ENCODE results near the gene NFX1.
"Not testable (repeated sequence)": the region's sequence is repeated elsewhere in the genome, so short reads cannot be mapped to it uniquely, and the experiment has no call there.

NFX1 gene

GRCh38 chr9:33295571-33295970 lies 5.3 kb downstream of the NFX1 start:
- TF ChIP-seq JUND (IDR thresholded peaks at IDR 0.05; ENCODE audit: low read depth): no peak
- no peak for DNase-seq (ENCODE audit: low read depth in 1 of 2, low spot score in 1 of 2)
- in situ Hi-C loops (cut with HindIII; ENCODE audit: low pct_unique_long_range_greater_than_20kb, low sequenced_read_pairs): no loop called here

- no peak for DNase-seq (ENCODE audit: low read depth in 1 of 2, low spot score in 1 of 2)
- in situ Hi-C loops (cut with HindIII; ENCODE audit: low pct_unique_long_range_greater_than_20kb, low sequenced_read_pairs): no loop called here
- no peak for TF ChIP-seq JUND (IDR thresholded peaks at IDR 0.05; ENCODE audit: low read depth)
Observed at GRCh38 chr9:33297432-33297831, 7.1 kb downstream of the NFX1 start.

GRCh38 chr9:33300546-33300945 lies 10.2 kb downstream of the NFX1 start:
- no peak for DNase-seq (ENCODE audit: low read depth in 1 of 2, low spot score in 1 of 2)
- in situ Hi-C loops (cut with HindIII; ENCODE audit: low pct_unique_long_range_greater_than_20kb, low sequenced_read_pairs): no loop called here
- TF ChIP-seq JUND (IDR thresholded peaks at IDR 0.05; ENCODE audit: low read depth): no peak

GRCh38 chr9:33304362-33304761 lies 14.0 kb downstream of the NFX1 start:
- DNase-seq (ENCODE audit: low read depth in 1 of 2, low spot score in 1 of 2): no peak
- TF ChIP-seq JUND (IDR thresholded peaks at IDR 0.05; ENCODE audit: low read depth): no peak
- in situ Hi-C loops (cut with HindIII; ENCODE audit: low pct_unique_long_range_greater_than_20kb, low sequenced_read_pairs): no loop called here

GRCh38 chr9:33306037-33306436 lies 15.7 kb downstream of the NFX1 start:
- in situ Hi-C loops (cut with HindIII; ENCODE audit: low pct_unique_long_range_greater_than_20kb, low sequenced_read_pairs): no loop called here
- no peak for DNase-seq (ENCODE audit: low read depth in 1 of 2, low spot score in 1 of 2)
- no peak for TF ChIP-seq JUND (IDR thresholded peaks at IDR 0.05; ENCODE audit: low read depth)

- in situ Hi-C loops (cut with HindIII; ENCODE audit: low pct_unique_long_range_greater_than_20kb, low sequenced_read_pairs): no loop called here
- TF ChIP-seq JUND (IDR thresholded peaks at IDR 0.05; ENCODE audit: low read depth): no peak
- DNase-seq (ENCODE audit: low read depth in 1 of 2, low spot score in 1 of 2): peak in 1 of 2 experiments; percentile 89
Observed at GRCh38 chr9:33307067-33307466, 16.8 kb downstream of the NFX1 start.

- no peak for DNase-seq (ENCODE audit: low read depth in 1 of 2, low spot score in 1 of 2)
- in situ Hi-C loops (cut with HindIII; ENCODE audit: low pct_unique_long_range_greater_than_20kb, low sequenced_read_pairs): no loop called here
- no peak for TF ChIP-seq JUND (IDR thresholded peaks at IDR 0.05; ENCODE audit: low read depth)
Observed at GRCh38 chr9:33309903-33310302, 19.6 kb downstream of the NFX1 start.

GRCh38 chr9:33310748-33311147 lies 20.4 kb downstream of the NFX1 start:
- no peak for DNase-seq (ENCODE audit: low read depth in 1 of 2, low spot score in 1 of 2)
- no peak for TF ChIP-seq JUND (IDR thresholded peaks at IDR 0.05; ENCODE audit: low read depth)
- in situ Hi-C loops (cut with HindIII; ENCODE audit: low pct_unique_long_range_greater_than_20kb, low sequenced_read_pairs): no loop called here

GRCh38 chr9:33311953-33312352 lies 21.6 kb downstream of the NFX1 start:
- TF ChIP-seq JUND (IDR thresholded peaks at IDR 0.05; ENCODE audit: low read depth): no peak
- in situ Hi-C loops (cut with HindIII; ENCODE audit: low pct_unique_long_range_greater_than_20kb, low sequenced_read_pairs): no loop called here
- DNase-seq (ENCODE audit: low read depth in 1 of 2, low spot score in 1 of 2): no peak

GRCh38 chr9:33315371-33315770 lies 25.1 kb downstream of the NFX1 start:
- in situ Hi-C loops (cut with HindIII; ENCODE audit: low pct_unique_long_range_greater_than_20kb, low sequenced_read_pairs): no loop called here
- DNase-seq (ENCODE audit: low read depth in 1 of 2, low spot score in 1 of 2): no peak
- no peak for TF ChIP-seq JUND (IDR thresholded peaks at IDR 0.05; ENCODE audit: low read depth)

- in situ Hi-C loops (cut with HindIII; ENCODE audit: low pct_unique_long_range_greater_than_20kb, low sequenced_read_pairs); DNase-seq (ENCODE audit: low read depth in 1 of 2, low spot score in 1 of 2): not testable (repeated sequence)
Observed at GRCh38 chr9:33317136-33317535, 26.8 kb downstream of the NFX1 start.

GRCh38 chr9:33318225-33318624 lies 27.9 kb downstream of the NFX1 start:
- in situ Hi-C loops (cut with HindIII; ENCODE audit: low pct_unique_long_range_greater_than_20kb, low sequenced_read_pairs): no loop called here
- no peak for DNase-seq (ENCODE audit: low read depth in 1 of 2, low spot score in 1 of 2)
- no peak for TF ChIP-seq JUND (IDR thresholded peaks at IDR 0.05; ENCODE audit: low read depth)

GRCh38 chr9:33318781-33319180 lies 28.5 kb downstream of the NFX1 start:
- in situ Hi-C loops (cut with HindIII; ENCODE audit: low pct_unique_long_range_greater_than_20kb, low sequenced_read_pairs): no loop called here
- no peak for TF ChIP-seq JUND (IDR thresholded peaks at IDR 0.05; ENCODE audit: low read depth)
- no peak for DNase-seq (ENCODE audit: low read depth in 1 of 2, low spot score in 1 of 2)

- no peak for TF ChIP-seq JUND (IDR thresholded peaks at IDR 0.05; ENCODE audit: low read depth)
- in situ Hi-C loops (cut with HindIII; ENCODE audit: low pct_unique_long_range_greater_than_20kb, low sequenced_read_pairs): no loop called here
- DNase-seq (ENCODE audit: low read depth in 1 of 2, low spot score in 1 of 2): no peak
Observed at GRCh38 chr9:33320230-33320567, 29.9 kb downstream of the NFX1 start.
